Omental fat pad (tissue), 4 donors: ENCODE measurements around the gene DPYSL3. TPM values are rescaled to one million over a fixed set of nuclear protein-coding genes. Genes with fewer than 3 reads are reported as not detected.

Source experiments
- ATAC-seq: fragments of 150-250 bp; one replicate; pipeline ENCODE4 v1.9.1; 2016; ENCODE audit warnings: mild to moderate bottlenecking, moderate library complexity; ENCODE audit not compliant: low FRiP score
- DNase-seq: peaks from one replicate; pipeline ENCODE4 v3.0.0-alpha.2; 2019; ENCODE audit warnings: low spot score
- total RNA-seq, 4 donors: library from RNA; depleted of rRNA; stranded (reverse); fragments of >200 nt; gene quantifications; one replicate each; pipeline ENCODE4 v1.1.0, GENCODE V29; 2016
- TF ChIP-seq, protein P1 (sequence below), 3 donors: fragments of 450-650 bp; IDR thresholded peaks; one replicate each; pipeline ENCODE4 v1.5.1; 2016 to 2017; ENCODE audit warnings: antibody characterized with exemption in 3 of 3, mild to moderate bottlenecking in 3 of 3, moderate library complexity in 2 of 3

Gene DPYSL3
- total RNA-seq, 4 donors from 2014 or later: 26.9 to 78.0 (median 54.9) TPM

DNA sequence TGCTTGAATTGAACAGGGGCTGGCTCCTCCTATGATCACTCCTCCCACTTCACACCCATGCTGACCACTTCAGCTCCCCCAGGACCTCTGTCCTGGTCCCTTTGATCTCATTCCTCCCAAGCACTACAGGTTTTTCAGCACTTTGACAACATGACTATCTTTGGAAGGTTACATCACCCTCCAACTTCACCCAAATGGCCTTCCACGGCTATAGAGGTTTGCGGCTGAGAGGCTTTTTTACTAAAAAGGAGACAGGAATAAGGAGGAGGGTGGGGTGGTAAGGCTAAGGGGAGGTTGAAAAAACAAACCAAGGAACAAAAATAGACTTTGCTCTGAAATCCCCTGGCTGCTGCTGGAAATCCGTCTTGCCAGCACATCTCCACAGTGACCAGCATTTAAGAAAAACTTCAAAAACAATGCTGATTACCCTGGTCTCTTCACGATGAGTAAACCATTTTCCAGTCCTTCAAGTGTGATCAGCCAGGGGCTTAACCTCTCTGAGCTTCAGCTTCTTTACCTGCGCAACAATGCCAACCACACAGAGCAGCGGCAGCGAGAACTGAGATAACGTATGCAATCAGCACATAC is 102.7 kb downstream of the DPYSL3 start:
- no peak for ATAC-seq
- DNase-seq: no peak
- TF ChIP-seq, protein P1, sequence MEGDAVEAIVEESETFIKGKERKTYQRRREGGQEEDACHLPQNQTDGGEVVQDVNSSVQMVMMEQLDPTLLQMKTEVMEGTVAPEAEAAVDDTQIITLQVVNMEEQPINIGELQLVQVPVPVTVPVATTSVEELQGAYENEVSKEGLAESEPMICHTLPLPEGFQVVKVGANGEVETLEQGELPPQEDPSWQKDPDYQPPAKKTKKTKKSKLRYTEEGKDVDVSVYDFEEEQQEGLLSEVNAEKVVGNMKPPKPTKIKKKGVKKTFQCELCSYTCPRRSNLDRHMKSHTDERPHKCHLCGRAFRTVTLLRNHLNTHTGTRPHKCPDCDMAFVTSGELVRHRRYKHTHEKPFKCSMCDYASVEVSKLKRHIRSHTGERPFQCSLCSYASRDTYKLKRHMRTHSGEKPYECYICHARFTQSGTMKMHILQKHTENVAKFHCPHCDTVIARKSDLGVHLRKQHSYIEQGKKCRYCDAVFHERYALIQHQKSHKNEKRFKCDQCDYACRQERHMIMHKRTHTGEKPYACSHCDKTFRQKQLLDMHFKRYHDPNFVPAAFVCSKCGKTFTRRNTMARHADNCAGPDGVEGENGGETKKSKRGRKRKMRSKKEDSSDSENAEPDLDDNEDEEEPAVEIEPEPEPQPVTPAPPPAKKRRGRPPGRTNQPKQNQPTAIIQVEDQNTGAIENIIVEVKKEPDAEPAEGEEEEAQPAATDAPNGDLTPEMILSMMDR (IDR thresholded peaks at IDR 0.05): no peak

- TF ChIP-seq, protein P1 (IDR thresholded peaks at IDR 0.05): no peak
- DNase-seq (no peak), ATAC-seq (no peak)
Observed at GRCh38 chr5:147406636-147407035, 103.2 kb downstream of the DPYSL3 start.

DNA sequence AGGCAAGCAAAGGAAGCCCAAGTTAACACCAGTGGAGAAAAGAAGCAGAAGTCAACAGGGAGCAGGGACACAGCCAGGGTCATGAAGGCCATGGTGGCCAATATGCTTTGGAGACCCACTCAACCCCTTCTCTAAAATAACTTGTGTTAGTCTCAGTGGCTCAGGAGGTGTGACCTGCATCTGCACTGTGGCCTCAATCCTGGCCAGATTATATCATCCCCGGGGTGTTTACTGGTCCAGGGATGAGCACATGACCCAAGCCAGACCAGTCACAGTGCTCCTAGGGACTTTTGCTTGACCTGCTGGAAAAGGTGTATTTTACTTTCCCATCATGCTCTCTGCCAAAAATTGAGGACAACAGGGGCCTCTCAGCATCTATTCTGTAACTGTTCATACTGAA is 105.2 kb downstream of the DPYSL3 start:
- no peak for ATAC-seq

DNA sequence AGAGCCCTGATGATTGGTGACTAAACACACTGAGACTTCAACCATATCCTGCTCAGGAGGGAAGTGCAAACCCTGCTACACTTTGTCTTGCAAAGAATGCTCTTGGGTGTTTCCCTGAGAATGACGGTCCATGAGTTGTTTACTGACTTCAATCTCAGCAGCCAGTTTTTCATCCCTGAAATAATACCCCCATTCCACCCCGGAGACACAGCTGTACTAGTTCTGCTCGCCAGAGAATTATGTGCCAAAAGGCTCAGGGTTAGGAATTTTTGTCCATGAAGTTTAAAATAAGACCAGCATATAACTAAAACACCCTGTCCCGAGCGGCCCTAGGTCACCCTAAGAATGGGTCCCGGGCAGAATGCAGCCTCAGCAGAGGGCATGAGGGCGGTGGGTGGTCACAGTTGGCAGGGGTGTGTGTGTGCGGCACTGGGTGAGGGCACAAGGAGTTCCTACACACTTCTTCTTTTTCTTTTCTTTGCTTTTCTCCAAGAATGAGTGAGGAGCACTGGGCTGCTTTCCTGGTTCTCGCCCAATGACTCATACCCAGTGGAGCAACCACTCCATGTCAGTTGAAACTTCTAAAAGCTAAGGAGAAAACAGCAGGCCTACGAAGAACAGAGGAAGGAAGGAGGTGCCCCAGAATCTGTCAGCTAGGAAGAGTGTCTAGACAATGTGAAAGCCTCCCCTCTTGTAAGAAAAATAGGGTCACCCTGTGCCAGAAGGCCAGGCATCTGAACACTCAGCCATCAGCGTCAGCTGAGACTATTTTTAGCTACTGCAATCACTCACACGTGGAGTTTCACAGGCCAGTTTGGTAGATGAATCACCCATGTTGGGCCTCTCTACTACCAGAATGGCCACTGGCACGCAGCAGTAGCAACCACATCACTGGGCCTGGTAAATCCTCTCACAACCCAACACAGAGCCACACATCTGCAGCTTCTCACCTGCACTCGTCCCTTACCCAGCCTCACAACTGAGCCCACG is 105.9 kb downstream of the DPYSL3 start:
- peak; percentile 95 for ATAC-seq
- TF ChIP-seq, protein P1 (IDR thresholded peaks at IDR 0.05): no peak

More for the DNA sequence above, 105.2 kb downstream of the DPYSL3 start:
- TF ChIP-seq, protein P1 (IDR thresholded peaks at IDR 0.05): no peak
- no peak for DNase-seq

GRCh38 chr5:147400881-147401280 is 109.0 kb downstream of the DPYSL3 start:
- no peak for ATAC-seq
- TF ChIP-seq, protein P1 (IDR thresholded peaks at IDR 0.05): no peak
- no peak for DNase-seq

More for the DNA sequence above, 105.9 kb downstream of the DPYSL3 start:
- DNase-seq: no peak

GRCh38 chr5:147400126-147400809 is 109.6 kb downstream of the DPYSL3 start:
- TF ChIP-seq, protein P1 (IDR thresholded peaks at IDR 0.05): no peak
- no peak for ATAC-seq
- no peak for DNase-seq
